Measurements from ENCODE around the gene GSX2.

- TF ChIP-seq CTCF (conservative IDR thresholded peaks at IDR 0.05 in 1 of 2, IDR thresholded peaks at IDR 0.05 in 1 of 2; ENCODE audit: low read depth in 1 of 2, low read length in 2 of 2) (no peak), EZH2 (IDR thresholded peaks at IDR 0.05; ENCODE audit: low read length, missing control alignments) (no peak)
Observed at GRCh38 chr4:54104907-54105306, 4.9 kb downstream of the GSX2 start.

Data from fibroblast of lung (primary cell).